ENCODE measurements around the gene ZC3H12A.
A peak's percentile ranks its signal among the peaks of the same experiment; 100 is the strongest.

Gene ZC3H12A

GRCh38 chr1:37456614-37457013 lies 17.8 kb upstream of the ZC3H12A start:
- DNase-seq = no peak

DNA sequence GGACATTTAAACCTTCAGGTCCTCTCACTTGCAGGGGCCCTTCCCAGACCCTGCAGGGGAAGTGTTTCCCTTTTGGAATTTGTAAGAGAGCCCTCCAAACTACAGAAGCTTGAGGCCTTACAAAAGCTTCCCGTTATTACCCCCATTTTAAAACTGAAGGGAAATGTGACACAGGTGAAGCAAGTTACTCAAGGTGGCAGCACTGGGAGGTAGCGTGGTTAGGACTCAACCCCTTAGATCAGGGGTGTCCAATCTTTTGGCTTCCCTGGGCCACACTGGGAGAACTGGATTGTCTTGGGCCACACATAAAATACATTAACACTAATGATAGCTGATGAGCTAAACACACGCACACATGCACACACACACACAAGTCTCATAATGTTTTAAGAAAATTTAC lies 15.8 kb upstream of the ZC3H12A start:
- no peak for DNase-seq

GRCh38 chr1:37461698-37462436 lies 12.5 kb upstream of the ZC3H12A start:
- no peak for DNase-seq

DNA sequence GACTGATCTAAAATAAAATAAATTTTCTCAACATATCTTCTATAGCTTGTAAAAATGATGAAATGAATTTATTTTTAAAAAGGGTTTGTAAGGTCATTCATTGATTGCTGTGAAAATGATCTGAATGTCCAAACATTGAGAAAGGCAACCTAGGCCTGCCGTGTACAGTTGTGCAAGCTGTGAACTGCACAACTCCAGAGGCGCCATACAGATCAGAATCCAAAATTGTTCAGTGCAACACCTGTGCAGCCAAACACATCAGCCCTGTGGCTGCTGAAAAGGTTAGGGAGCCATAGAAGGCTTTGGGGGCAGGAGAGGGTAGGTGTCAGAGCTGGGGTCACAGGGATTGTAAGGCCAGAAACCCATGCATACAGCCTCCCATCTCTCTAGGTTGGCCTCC lies 9.9 kb upstream of the ZC3H12A start:
- no peak for DNase-seq

GRCh38 chr1:37465593-37466517 lies 8.5 kb upstream of the ZC3H12A start:
- no peak for DNase-seq

DNA sequence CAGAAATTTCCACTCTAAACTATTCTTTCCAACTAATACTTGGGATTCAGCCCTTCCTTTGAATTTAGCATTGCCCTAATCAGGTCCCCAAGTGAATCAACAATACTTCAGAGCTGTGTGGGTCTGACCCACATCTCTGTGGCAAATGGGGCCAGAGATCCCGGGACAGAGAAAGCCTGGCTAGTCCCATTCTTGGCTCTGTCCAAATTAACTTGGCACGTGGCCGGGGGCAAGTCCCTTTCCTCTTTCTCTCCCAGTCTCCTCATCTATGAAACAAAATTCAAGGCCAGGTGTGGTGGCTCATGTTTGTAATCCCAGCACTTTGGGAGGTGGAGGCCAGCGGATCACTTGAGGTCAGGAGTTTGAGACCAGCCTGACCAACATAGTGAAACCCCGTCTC lies 6.3 kb upstream of the ZC3H12A start:
- no peak for DNase-seq

DNA sequence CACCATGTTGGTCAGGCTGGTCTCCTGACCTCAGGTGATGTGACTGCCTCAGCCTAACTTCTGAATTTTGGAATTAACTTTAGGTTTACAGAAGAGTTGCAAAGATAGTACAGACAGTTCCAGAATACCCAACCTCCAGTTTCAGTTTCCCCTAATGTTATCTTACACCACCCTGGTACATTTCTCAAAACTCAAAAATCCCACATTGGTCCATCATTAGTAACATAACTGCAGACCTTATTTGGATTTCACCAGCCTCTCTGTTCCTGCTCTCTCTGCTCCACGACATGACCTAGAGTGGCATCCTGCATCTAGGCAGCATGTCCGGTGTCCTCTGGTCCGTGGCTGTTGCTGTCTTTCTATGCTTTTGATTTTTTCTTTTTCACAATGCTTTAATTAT lies 5.0 kb upstream of the ZC3H12A start:
- no peak for DNase-seq

- peak; percentile 63 to 82 for DNase-seq
Observed at GRCh38 chr1:37471345-37472231, 2.8 kb upstream of the ZC3H12A start.

DNA sequence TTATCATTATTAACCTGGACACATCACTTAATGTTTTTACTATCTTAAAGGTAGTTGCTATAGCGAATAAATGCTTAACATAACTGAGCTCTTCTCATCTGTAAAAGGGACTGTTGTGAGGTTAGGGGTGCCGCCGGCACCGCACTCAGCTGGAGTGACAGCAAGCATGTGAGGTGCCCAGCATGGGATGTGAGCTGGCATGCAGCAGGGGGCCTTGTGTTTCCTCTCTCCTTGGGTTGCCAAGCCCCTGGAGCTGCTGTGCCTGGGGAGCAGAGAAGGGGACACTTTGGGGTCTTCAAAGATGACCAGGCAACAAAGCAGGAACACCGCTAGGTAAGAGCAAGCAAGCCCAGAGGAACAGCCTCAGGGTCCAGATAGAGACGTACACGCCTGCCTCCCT lies 2.1 kb upstream of the ZC3H12A start:
- peak in 1 of 2 experiments; percentile 6 for DNase-seq

DNA sequence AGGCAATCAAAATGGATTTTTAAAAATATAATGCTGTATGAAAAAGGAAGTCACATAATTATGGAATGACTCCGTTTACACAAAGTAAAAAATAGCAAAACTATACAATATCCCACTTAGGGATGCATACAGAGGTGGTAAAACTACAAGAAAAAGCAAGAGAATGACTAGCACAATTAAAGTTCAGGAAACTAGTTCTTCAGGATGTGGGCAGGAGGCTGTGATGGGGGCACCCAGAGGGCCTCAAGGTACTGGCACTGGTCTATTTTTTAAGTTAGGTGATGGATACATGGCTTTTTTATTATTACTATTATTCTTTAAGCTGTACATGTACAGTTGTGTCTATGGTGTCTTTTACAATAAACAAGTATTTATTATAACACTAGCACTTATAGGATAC lies 1.4 kb upstream of the ZC3H12A start:
- no peak for DNase-seq

- peak in 1 of 2 experiments; percentile 28 for DNase-seq
Observed at GRCh38 chr1:37473431-37474045, 842 bp upstream of the ZC3H12A start.

- DNase-seq = no peak
Observed at GRCh38 chr1:37474697-37475379, 458 bp downstream of the ZC3H12A start.

DNA sequence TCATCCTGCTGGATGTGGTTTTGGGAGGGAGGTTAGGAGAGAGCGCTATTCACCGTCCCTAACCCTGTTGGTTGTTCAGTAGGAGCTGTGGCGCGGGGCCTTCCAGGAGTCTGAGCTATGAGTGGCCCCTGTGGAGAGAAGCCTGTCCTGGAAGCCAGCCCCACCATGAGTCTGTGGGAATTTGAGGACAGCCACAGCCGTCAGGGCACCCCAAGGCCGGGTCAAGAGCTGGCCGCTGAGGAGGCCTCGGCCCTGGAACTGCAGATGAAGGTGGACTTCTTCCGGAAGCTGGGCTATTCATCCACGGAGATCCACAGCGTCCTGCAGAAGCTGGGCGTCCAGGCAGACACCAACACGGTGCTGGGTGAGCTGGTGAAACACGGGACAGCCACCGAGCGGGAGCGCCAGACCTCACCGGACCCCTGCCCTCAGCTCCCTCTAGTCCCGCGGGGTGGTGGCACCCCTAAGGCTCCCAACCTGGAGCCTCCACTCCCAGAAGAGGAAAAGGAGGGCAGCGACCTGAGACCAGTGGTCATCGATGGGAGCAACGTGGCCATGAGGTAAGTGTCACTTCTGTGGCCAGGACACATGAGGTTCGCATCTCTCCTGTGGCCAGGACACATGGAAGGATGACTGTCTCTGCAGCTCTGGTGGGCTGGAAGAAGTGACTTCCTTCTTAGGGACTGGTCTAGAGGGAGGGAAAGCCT lies 1.2 kb downstream of the ZC3H12A start:
- DNase-seq = no peak

- no peak for DNase-seq
Observed at GRCh38 chr1:37476087-37476452, 1.7 kb downstream of the ZC3H12A start.

GRCh38 chr1:37476460-37477197 lies 2.2 kb downstream of the ZC3H12A start:
- DNase-seq = no peak

- DNase-seq = no peak
Observed at GRCh38 chr1:37477198-37477931, 3.0 kb downstream of the ZC3H12A start.

DNA sequence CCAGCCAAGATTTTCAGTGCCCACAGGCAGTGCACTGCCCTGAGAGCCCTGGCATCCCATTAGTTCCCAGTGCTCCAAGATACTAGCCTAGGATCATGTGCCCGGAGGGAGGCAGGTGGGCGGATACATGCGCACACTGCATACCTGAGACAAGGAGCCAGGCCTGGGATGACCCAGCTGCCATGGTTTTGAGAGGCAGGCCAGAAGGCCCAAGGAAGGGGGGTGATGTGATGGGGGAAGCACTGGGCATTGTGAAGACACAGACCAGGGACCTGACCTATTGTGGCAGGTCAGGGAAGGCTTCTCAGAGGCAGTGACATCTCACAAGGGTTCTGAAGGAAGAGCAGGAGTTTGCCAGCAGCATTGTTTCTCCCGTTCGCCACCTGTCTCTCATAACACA lies 3.6 kb downstream of the ZC3H12A start:
- DNase-seq = no peak

- no peak for DNase-seq
Observed at GRCh38 chr1:37478451-37478881, 4.1 kb downstream of the ZC3H12A start.

- DNase-seq = no peak
Observed at GRCh38 chr1:37478890-37479254, 4.5 kb downstream of the ZC3H12A start.

Measured in SHP77 (cell line).